Caco-2 (cell line): Measurements from ENCODE around the gene ACTR10. TPM values are rescaled to one million over a fixed set of nuclear protein-coding genes. Genes with fewer than 3 reads are reported as not detected.
A peak's percentile ranks its signal among the peaks of the same experiment; 100 is the strongest.

Experiments used
- Bru-seq: library from RNA; stranded (reverse); fragments of 400-500 nt; gene quantifications from one replicate; lab custom pipeline; 2021; lab: Mats Ljungman, UMichigan
- BruChase-seq, 2 experiments: library from RNA; stranded (reverse); fragments of 400-500 nt; gene quantifications; one replicate each; lab custom pipeline; 2021; lab: Mats Ljungman, UMichigan
- BruUV-seq: library from RNA; stranded (reverse); fragments of 400-500 nt; replicated peaks from 2 replicates; lab custom pipeline; 2021; lab: Mats Ljungman, UMichigan
- CTCF ChIA-PET: fragments of 300-600 bp; sonication (Branson Sonifier 250); formaldehyde crosslinking; loops from one replicate; lab custom pipeline; 2022; ENCODE audit warnings: antibody characterized with exemption; lab: Charles Lee
- POLR2A ChIA-PET: fragments of 300-600 bp; sonication (Branson Sonifier 250); formaldehyde crosslinking; loops from one replicate; lab custom pipeline; 2022; ENCODE audit warnings: antibody characterized with exemption; lab: Charles Lee
- DNase-seq, 2 experiments: peaks; one replicate each; pipeline versions ENCODE4 v3.0.0 to v3.0.0-alpha.2; 2020 to 2022
- H3K27me3 ChIP-seq: replicated peaks from 2 replicates; pipeline ENCODE4 v1.6.0; 2011; ENCODE audit warnings: low read length; ENCODE audit not compliant: control insufficient read depth, insufficient read depth
- H3K36me3 ChIP-seq: 2 replicates; pipeline ENCODE4 v1.5.1; 2011; ENCODE audit warnings: low read length; ENCODE audit not compliant: control insufficient read depth, insufficient read depth
- H3K4me1 ChIP-seq: fragments of 250-450 bp; sonication (Bioruptor Pico); 2 replicates; pipeline ENCODE4 v1.5.1; 2020; ENCODE audit warnings: mild to moderate bottlenecking
- H3K4me3 ChIP-seq: 2 replicates; pipeline ENCODE4 v1.5.1; 2011; ENCODE audit warnings: low read depth, mild to moderate bottlenecking, control low read depth, low read length
- H3K9me3 ChIP-seq: fragments of 250-450 bp; sonication (Bioruptor Pico); 2 replicates; pipeline ENCODE4 v1.5.1; 2020; ENCODE audit warnings: mild to moderate bottlenecking, moderate library complexity
- H3K27ac Mint-ChIP-seq: one replicate; pipeline ENCODE4 v1.8.0; 2022; ENCODE audit warnings: mixed read lengths; ENCODE audit not compliant: unreplicated experiment
- H3K27me3 Mint-ChIP-seq: one replicate; pipeline ENCODE4 v1.8.0; 2022; ENCODE audit warnings: mixed read lengths; ENCODE audit not compliant: insufficient read depth, unreplicated experiment
- H3K36me3 Mint-ChIP-seq: one replicate; pipeline ENCODE4 v1.8.0; 2022; ENCODE audit warnings: mild to moderate bottlenecking, mixed read lengths; ENCODE audit not compliant: insufficient read depth, unreplicated experiment
- H3K4me1 Mint-ChIP-seq: one replicate; pipeline ENCODE4 v1.8.0; 2022; ENCODE audit warnings: low read depth, mixed read lengths; ENCODE audit not compliant: unreplicated experiment
- H3K4me3 Mint-ChIP-seq: one replicate; pipeline ENCODE4 v1.8.0; 2022; ENCODE audit warnings: mild to moderate bottlenecking, moderate library complexity, mixed read lengths; ENCODE audit not compliant: unreplicated experiment
- H3K9me3 Mint-ChIP-seq: one replicate; pipeline ENCODE4 v1.8.0; 2022; ENCODE audit warnings: mixed read lengths; ENCODE audit not compliant: unreplicated experiment
- CTCF ChIP-seq, 2 experiments: fragments of 200-600 bp in 1 of 2; IDR thresholded peaks; 1 replicate in 1 of 2; 2 replicates in 1 of 2; pipeline versions ENCODE4 v1.5.1 to v1.8.0; 2011 to 2022; ENCODE audit warnings: antibody characterized with exemption in 1 of 2, control low read depth in 1 of 2, inconsistent platforms in 1 of 2, low read depth in 1 of 2, low read length in 1 of 2, mild to moderate bottlenecking in 1 of 2, moderate library complexity in 1 of 2; ENCODE audit not compliant: insufficient read depth in 1 of 2, severe bottlenecking in 1 of 2, unreplicated experiment in 1 of 2
- intact Hi-C: fragments of 100-400 bp; cut with micrococcal nuclease; formaldehyde crosslinking; loops from one replicate; pipeline ENCODE4 v1.10.0; 2022; ENCODE audit not compliant: unreplicated experiment
- long read RNA-seq: library from polyadenylated mRNA; stranded (forward); transcript quantifications from one replicate; pipeline ENCODE4 v2.0.0, GENCODE V29; 2022
- total RNA-seq: library from RNA; stranded (reverse); gene quantifications from 2 replicates; pipeline ENCODE4 v1.2.3, GENCODE V29; 2022

The ACTR10 gene
- 49.0 and 50.1 TPM in 2 replicates for total RNA-seq
- percentile 71 among the genes with signal in this experiment for Bru-seq, nascent RNA
- BruChase-seq, experiment 1, labeled RNA remaining after a 2-hour chase: percentile 71 among the genes with signal in this experiment
- percentile 72 among the genes with signal in this experiment for BruChase-seq, experiment 2, labeled RNA remaining after a 6-hour chase
- long read RNA-seq, transcript ACTR10-201 (13 exons, 2,419 nt): major isoform, 80 of 88 reads
- long read RNA-seq, partial matches to known transcripts: 1 of 88 reads
- long read RNA-seq, other reads (novel, unspliced or antisense): 6 of 88 reads

GRCh38 chr14:58199726-58200479 is at the start of gene ACTR10:
ACTR10 (plus strand) TSS chr14:58200149; CDS start chr14:58200218, 69 bp downstream.
- intact Hi-C loops: loop anchor here (1.0 to 5.0 kb wide), 2 partner anchors 42 to 98 kb away; partner anchors contain the start of genes ARID4A and PSMA3
- no TSS peak for BruUV-seq
- H3K4me1 Mint-ChIP-seq: peaks cover 12% of the 10 kb centered on the region
- TF ChIP-seq CTCF (IDR thresholded peaks at IDR 0.05; ENCODE audit: insufficient read depth in 1 of 2, low read depth in 1 of 2, low read length in 1 of 2, severe bottlenecking in 1 of 2, unreplicated experiment in 1 of 2): no peak
- CTCF ChIA-PET: interaction anchor here (0.7 kb wide), 1 partner anchor 96 kb away, joined by 3 read pairs; no protein-coding TSS in a partner anchor
- Histone ChIP-seq H3K9me3 (no peaks in the 10 kb centered on the region), H3K4me1 (no peaks in the 10 kb centered on the region), H3K4me3 (peak within 1 kb of the TSS; percentile 96), H3K36me3 (no peaks in the 10 kb centered on the region), H3K27me3 (no peaks in the 10 kb centered on the region)
- H3K9me3 Mint-ChIP-seq: no peaks in the 10 kb centered on the region
- peak; percentile 92 to 93 for DNase-seq
- POLR2A ChIA-PET: interaction anchor here (0.7 kb wide), 1 partner anchor 45 kb away, joined by 3 read pairs; the partner anchor contains the start of gene PSMA3
- peak within 1 kb of the TSS; percentile 90 for H3K27ac Mint-ChIP-seq
- H3K36me3 Mint-ChIP-seq: no peaks in the 10 kb centered on the region
- peak within 1 kb of the TSS; percentile 89 for H3K4me3 Mint-ChIP-seq
- H3K27me3 Mint-ChIP-seq: no peaks in the 10 kb centered on the region

- H3K27me3 ChIP-seq: peaks cover 3% of the 10 kb centered on the region
- ChIA-PET POLR2A (no interaction called here), CTCF (interaction anchor here (0.6 kb wide), 1 partner anchor 13 kb away, joined by 10 read pairs; no protein-coding TSS in a partner anchor)
- no peak for TF ChIP-seq CTCF (IDR thresholded peaks at IDR 0.05; ENCODE audit: insufficient read depth in 1 of 2, low read depth in 1 of 2, low read length in 1 of 2, severe bottlenecking in 1 of 2, unreplicated experiment in 1 of 2)
- no peak for DNase-seq
- intact Hi-C loops: loop anchor here (5.0 kb wide), 1 partner anchor 38 kb away; no protein-coding TSS in a partner anchor
- no peaks in the 10 kb centered on the region for H3K36me3 ChIP-seq
- no peak overlapping the region for H3K4me3 Mint-ChIP-seq
- H3K9me3 Mint-ChIP-seq: no peaks in the 10 kb centered on the region
- H3K27me3 Mint-ChIP-seq: peaks cover 28% of the 10 kb centered on the region
- H3K36me3 Mint-ChIP-seq: no peaks in the 10 kb centered on the region
- H3K4me3 ChIP-seq: no peak overlapping the region
- H3K9me3 ChIP-seq: no peaks in the 10 kb centered on the region
- BruUV-seq: no TSS peak
- H3K4me1 ChIP-seq: peaks cover 6% of the 10 kb centered on the region; the same call in 1 of the 2 replicates
- no peaks in the 10 kb centered on the region for H3K4me1 Mint-ChIP-seq
- H3K27ac Mint-ChIP-seq: no peak overlapping the region
Observed at GRCh38 chr14:58150243-58150805, 49.6 kb upstream of the ACTR10 start.
